HG03175 (cell line): Measurements from ENCODE around the gene NUDT17.

ENCODE experiments used
- ATAC-seq: cut with Tn5 transposase; IDR thresholded peaks from one replicate; pipeline ENCODE4 v1.9.1; 2021; ENCODE audit warnings: mild to moderate bottlenecking, moderate library complexity; ENCODE audit not compliant: unreplicated experiment

NUDT17 gene

GRCh38 chr1:145887631-145888030 lies 42.2 kb downstream of the NUDT17 start:
- ATAC-seq = no peak

- ATAC-seq = no peak
These were observed 44.3 kb downstream of the NUDT17 start for GRCh38 chr1:145889722-145890121.

- ATAC-seq = no peak
These were observed 45.7 kb downstream of the NUDT17 start for GRCh38 chr1:145891143-145891542.

GRCh38 chr1:145891587-145892485 lies 46.4 kb downstream of the NUDT17 start:
- peak; percentile 52 for ATAC-seq

GRCh38 chr1:145892486-145893087 lies 47.2 kb downstream of the NUDT17 start:
- ATAC-seq = no peak

- ATAC-seq = no peak
These were observed 48.1 kb downstream of the NUDT17 start for GRCh38 chr1:145893306-145894055.

- ATAC-seq = no peak
These were observed 50.0 kb downstream of the NUDT17 start for GRCh38 chr1:145895471-145895870.

- ATAC-seq = no peak
These were observed 52.5 kb downstream of the NUDT17 start for GRCh38 chr1:145897969-145898368.
